Kasumi-1 (cell line): ENCODE results near the gene LUM.

Experiments used
- DNase-seq, 2 experiments: peaks; one replicate each; lab custom pipeline; 2025; lab: John Stamatoyannopoulos, UW

Gene LUM

GRCh38 chr12:91111366-91112325 is at the start of gene LUM:
Gene LUM (minus strand): TSS chr12:91111494. CDS start chr12:91108979, 2,515 bp downstream.
- no peak for DNase-seq

GRCh38 chr12:91161009-91161408 is 49.7 kb upstream of the LUM start:
- no peak for DNase-seq

GRCh38 chr12:91155990-91156389 is 44.7 kb upstream of the LUM start:
- no peak for DNase-seq

GRCh38 chr12:91154131-91154530 is 42.8 kb upstream of the LUM start:
- DNase-seq: no peak

- DNase-seq: no peak
Observed at GRCh38 chr12:91144053-91144452, 32.8 kb upstream of the LUM start.

- DNase-seq: no peak
Observed at GRCh38 chr12:91143206-91143605, 31.9 kb upstream of the LUM start.

GRCh38 chr12:91142221-91142631 is 30.9 kb upstream of the LUM start:
- no peak for DNase-seq

GRCh38 chr12:91140026-91140931 is 29.0 kb upstream of the LUM start:
- no peak for DNase-seq

- no peak for DNase-seq
Observed at GRCh38 chr12:91139286-91139685, 28.0 kb upstream of the LUM start.

GRCh38 chr12:91138337-91138920 is 27.1 kb upstream of the LUM start:
- DNase-seq: no peak

- no peak for DNase-seq
Observed at GRCh38 chr12:91133871-91134270, 22.6 kb upstream of the LUM start.

GRCh38 chr12:91129662-91130362 is 18.5 kb upstream of the LUM start:
- no peak for DNase-seq

GRCh38 chr12:91127751-91128150 is 16.5 kb upstream of the LUM start:
- DNase-seq: no peak

GRCh38 chr12:91127306-91127705 is 16.0 kb upstream of the LUM start:
- no peak for DNase-seq

GRCh38 chr12:91126516-91126915 is 15.2 kb upstream of the LUM start:
- DNase-seq: no peak

GRCh38 chr12:91123236-91123916 is 12.1 kb upstream of the LUM start:
- no peak for DNase-seq

GRCh38 chr12:91120781-91121180 is 9.5 kb upstream of the LUM start:
- no peak for DNase-seq

GRCh38 chr12:91119089-91119488 is 7.8 kb upstream of the LUM start:
- DNase-seq: no peak

- DNase-seq: no peak
Observed at GRCh38 chr12:91113621-91114020, 2.3 kb upstream of the LUM start.

- no peak for DNase-seq
Observed at GRCh38 chr12:91110311-91110924, 876 bp downstream of the LUM start.
